AG09309 (cell line): Measurements from ENCODE around the gene ATOH8.

ENCODE experiments used
- DNase-seq: peaks from one replicate; pipeline ENCODE4 v3.0.0-alpha.2; 2010; ENCODE audit warnings: low read depth
- H3K4me3 ChIP-seq: 2 replicates; pipeline ENCODE4 v1.5.1; 2011; ENCODE audit warnings: mild to moderate bottlenecking, low read depth, low read length, moderate library complexity; ENCODE audit not compliant: control insufficient read depth
- CTCF ChIP-seq: IDR thresholded peaks from 2 replicates; pipeline ENCODE4 v1.5.1; 2011; ENCODE audit warnings: mild to moderate bottlenecking, low read depth, low read length, inconsistent platforms; ENCODE audit not compliant: insufficient read depth, control insufficient read depth; ENCODE audit errors: missing control alignments

The ATOH8 gene

GRCh38 chr2:85758361-85759256 is 4.8 kb downstream of the ATOH8 start:
- no peak overlapping the region for H3K4me3 ChIP-seq
- no peak for DNase-seq
- TF ChIP-seq CTCF, result no peak

- no peak for TF ChIP-seq CTCF
- no peak overlapping the region for H3K4me3 ChIP-seq
- no peak for DNase-seq
These were observed 5.4 kb downstream of the ATOH8 start for GRCh38 chr2:85759257-85759613.

GRCh38 chr2:85760371-85760770 is 6.6 kb downstream of the ATOH8 start:
- no peak overlapping the region for H3K4me3 ChIP-seq
- TF ChIP-seq CTCF, result no peak
- DNase-seq, result no peak

- TF ChIP-seq CTCF, result no peak
- H3K4me3 ChIP-seq, result no peak overlapping the region
- DNase-seq, result no peak
These were observed 7.1 kb downstream of the ATOH8 start for GRCh38 chr2:85760872-85761271.

- H3K4me3 ChIP-seq, result no peak overlapping the region
- no peak for DNase-seq
- TF ChIP-seq CTCF, result no peak
These were observed 7.7 kb downstream of the ATOH8 start for GRCh38 chr2:85761512-85761944.

GRCh38 chr2:85761946-85762345 is 8.2 kb downstream of the ATOH8 start:
- H3K4me3 ChIP-seq, result no peak overlapping the region
- DNase-seq, result no peak
- TF ChIP-seq CTCF, result no peak
